Body of pancreas (tissue), 4 donors: Measurements from ENCODE around the gene CEP43.

Source experiments
- CTCF ChIP-seq, 7 experiments: fragments of 450-650 bp in 4 of 7; fragments of 200-600 bp in 3 of 7; sonication (generic) in 3 of 7; IDR thresholded peaks; one replicate each; pipeline ENCODE4 v1.5.1; 2016 to 2019; ENCODE audit warnings: antibody characterized with exemption in 7 of 7
- POLR2A ChIP-seq, 3 donors: fragments of 450-650 bp; IDR thresholded peaks; one replicate each; pipeline ENCODE4 v1.6.1; 2016; ENCODE audit warnings: antibody characterized with exemption in 3 of 3, mild to moderate bottlenecking in 2 of 3

DNA sequence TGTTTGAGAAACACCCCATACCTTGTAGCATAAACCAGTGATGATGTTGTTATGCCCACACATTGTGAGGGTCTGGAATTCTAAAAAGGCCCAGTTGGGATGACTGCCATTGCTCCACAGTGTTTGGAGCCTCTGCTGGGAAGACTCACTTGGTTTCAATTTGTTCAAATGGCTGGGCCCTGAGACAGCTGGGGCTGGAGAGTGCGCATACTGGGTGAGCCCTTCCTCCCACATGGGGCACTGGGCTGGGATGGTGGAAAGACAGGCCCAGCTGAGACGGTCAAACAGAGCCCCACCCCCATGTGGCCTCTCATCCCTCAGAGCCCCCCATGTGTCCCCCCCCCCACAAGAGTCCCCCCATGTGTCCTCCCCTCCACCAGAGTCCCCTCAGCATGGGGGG lies 22.6 kb upstream of the CEP43 start:
- no peak for TF ChIP-seq CTCF (IDR thresholded peaks at IDR 0.05)
- no peak for TF ChIP-seq POLR2A (IDR thresholded peaks at IDR 0.05)
